ENCODE results near the gene ZNF385D.

Gene ZNF385D

DNA sequence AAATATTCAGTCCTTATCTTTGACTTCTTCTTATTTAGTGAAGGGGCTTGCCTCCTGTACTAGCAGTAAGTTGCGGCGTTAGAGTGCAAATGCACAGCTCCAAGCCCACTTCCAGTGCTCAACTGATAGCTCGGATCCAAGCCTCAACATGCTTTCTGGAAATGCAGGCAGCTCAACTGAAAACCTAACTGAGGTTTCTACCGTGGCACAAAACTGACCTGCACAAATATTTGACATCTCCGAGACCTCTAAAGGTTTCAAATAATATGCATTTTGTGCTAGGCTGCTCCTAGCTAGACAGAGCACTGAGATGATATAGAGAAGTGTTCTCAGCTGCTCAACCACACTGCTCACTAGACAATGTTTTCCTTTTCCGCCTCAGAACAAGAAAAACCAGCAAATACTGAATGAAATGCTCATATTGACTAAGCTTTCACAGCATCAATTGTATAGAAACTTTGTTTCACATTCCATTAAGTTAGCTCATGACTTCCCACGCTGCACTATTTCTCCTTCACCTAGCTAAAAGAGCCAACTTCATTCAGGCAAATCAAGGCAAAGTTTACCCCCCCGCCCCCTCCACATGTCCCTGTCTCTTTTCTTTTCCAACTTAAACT lies 822 bp downstream of the ZNF385D start:
- Histone ChIP-seq H3K9me3 (ENCODE audit: control insufficient read depth in 2 of 2, low read length in 2 of 2) (no peaks in the 10 kb centered on the region), H3K27me3 (ENCODE audit: control insufficient read depth in 1 of 2, insufficient read depth in 2 of 2, low read length in 2 of 2) (no peaks in the 10 kb centered on the region), H3K4me3 (ENCODE audit: low read length in 2 of 2) (peak overlapping the region; percentile 80 to 84), H3K9ac (ENCODE audit: low read length in 2 of 2) (peak overlapping the region; percentile 46 to 55), H3K27ac (ENCODE audit: low read length) (peak overlapping the region; percentile 13), H3K4me1 (ENCODE audit: control insufficient read depth, insufficient read depth, low read length) (no peaks in the 10 kb centered on the region), H3K36me3 (ENCODE audit: control insufficient read depth in 2 of 2, insufficient read depth in 2 of 2, low read length in 2 of 2) (no peaks in the 10 kb centered on the region)

DNA sequence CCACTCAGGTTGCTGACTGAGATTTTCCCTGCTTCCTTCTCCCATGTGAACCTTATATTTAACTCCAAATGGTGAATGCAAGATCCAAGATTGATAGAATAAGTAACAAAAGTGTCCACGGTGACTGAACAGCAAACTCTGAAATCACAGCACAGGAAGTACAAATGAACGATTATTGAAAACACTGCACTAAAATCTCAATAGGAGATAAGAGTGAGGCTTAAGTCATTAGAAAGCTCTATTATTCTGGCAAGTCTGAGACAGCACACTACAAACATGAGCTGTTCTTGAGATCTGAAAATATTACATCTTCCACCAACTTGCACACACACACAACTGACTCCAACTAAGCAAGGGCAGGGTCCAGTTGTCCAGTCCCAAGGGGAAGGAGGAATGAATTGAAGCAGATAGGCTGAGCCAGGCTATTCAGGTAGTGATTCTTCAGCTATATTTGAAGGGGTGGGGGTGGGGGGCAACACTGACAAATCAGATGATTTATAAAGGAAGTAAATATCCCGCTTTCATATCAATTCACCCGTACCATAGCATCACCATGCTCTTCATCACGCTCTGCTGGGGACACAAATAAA lies 2.9 kb downstream of the ZNF385D start:
- Histone ChIP-seq H3K4me1 (ENCODE audit: control insufficient read depth, insufficient read depth, low read length) (no peaks in the 10 kb centered on the region), H3K4me3 (ENCODE audit: low read length in 2 of 2) (peak overlapping the region; percentile 18 to 36), H3K9me3 (ENCODE audit: control insufficient read depth in 2 of 2, low read length in 2 of 2) (no peaks in the 10 kb centered on the region), H3K27ac (ENCODE audit: low read length) (no peak overlapping the region), H3K27me3 (ENCODE audit: control insufficient read depth in 1 of 2, insufficient read depth in 2 of 2, low read length in 2 of 2) (no peaks in the 10 kb centered on the region), H3K9ac (ENCODE audit: low read length in 2 of 2) (no peak overlapping the region), H3K36me3 (ENCODE audit: control insufficient read depth in 2 of 2, insufficient read depth in 2 of 2, low read length in 2 of 2) (no peaks in the 10 kb centered on the region)

DNA sequence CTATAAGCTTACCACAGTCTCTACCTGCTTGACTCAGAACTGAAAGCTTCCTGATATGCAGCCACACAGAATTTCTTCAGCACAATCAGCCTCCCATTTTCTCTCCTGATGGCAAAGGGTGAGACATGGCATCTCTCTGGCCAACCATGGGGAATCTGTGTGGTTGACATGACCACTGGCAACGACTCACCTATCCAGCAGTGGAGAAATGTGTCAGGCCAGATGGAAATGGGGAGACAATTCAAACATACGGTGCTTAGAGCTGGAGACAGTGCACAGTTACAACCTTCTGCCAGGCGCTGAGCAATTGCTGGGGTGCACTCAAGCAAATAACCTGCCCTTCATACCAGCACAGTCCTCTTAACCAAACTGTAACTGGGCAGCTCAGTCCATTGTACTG lies 3.6 kb downstream of the ZNF385D start:
- no peaks in the 10 kb centered on the region for H3K4me1 ChIP-seq (ENCODE audit: control insufficient read depth, insufficient read depth, low read length)
- no peaks in the 10 kb centered on the region for H3K36me3 ChIP-seq (ENCODE audit: control insufficient read depth in 2 of 2, insufficient read depth in 2 of 2, low read length in 2 of 2)
- H3K4me3 ChIP-seq (ENCODE audit: low read length in 2 of 2), result peak overlapping the region in 1 of 2 donors; percentile 44
- no peaks in the 10 kb centered on the region for H3K9me3 ChIP-seq (ENCODE audit: control insufficient read depth in 2 of 2, low read length in 2 of 2)
- no peak overlapping the region for H3K9ac ChIP-seq (ENCODE audit: low read length in 2 of 2)
- H3K27me3 ChIP-seq (ENCODE audit: control insufficient read depth in 1 of 2, insufficient read depth in 2 of 2, low read length in 2 of 2), result no peaks in the 10 kb centered on the region
- no peak overlapping the region for H3K27ac ChIP-seq (ENCODE audit: low read length)

GRCh38 chr3:21745966-21746365 lies 5.0 kb downstream of the ZNF385D start:
- Histone ChIP-seq H3K4me1 (ENCODE audit: control insufficient read depth, insufficient read depth, low read length) (no peaks in the 10 kb centered on the region), H3K9me3 (ENCODE audit: control insufficient read depth in 2 of 2, low read length in 2 of 2) (no peaks in the 10 kb centered on the region), H3K36me3 (ENCODE audit: control insufficient read depth in 2 of 2, insufficient read depth in 2 of 2, low read length in 2 of 2) (no peaks in the 10 kb centered on the region), H3K27me3 (ENCODE audit: control insufficient read depth in 1 of 2, insufficient read depth in 2 of 2, low read length in 2 of 2) (no peaks in the 10 kb centered on the region), H3K27ac (ENCODE audit: low read length) (no peak overlapping the region), H3K4me3 (ENCODE audit: low read length in 2 of 2) (no peak overlapping the region), H3K9ac (ENCODE audit: low read length in 2 of 2) (no peak overlapping the region)

GRCh38 chr3:21744793-21745192 lies 6.2 kb downstream of the ZNF385D start:
- Histone ChIP-seq H3K9me3 (ENCODE audit: control insufficient read depth in 2 of 2, low read length in 2 of 2) (no peaks in the 10 kb centered on the region), H3K27ac (ENCODE audit: low read length) (no peak overlapping the region), H3K9ac (ENCODE audit: low read length in 2 of 2) (no peak overlapping the region), H3K4me3 (ENCODE audit: low read length in 2 of 2) (no peak overlapping the region), H3K36me3 (ENCODE audit: control insufficient read depth in 2 of 2, insufficient read depth in 2 of 2, low read length in 2 of 2) (no peaks in the 10 kb centered on the region), H3K27me3 (ENCODE audit: control insufficient read depth in 1 of 2, insufficient read depth in 2 of 2, low read length in 2 of 2) (no peaks in the 10 kb centered on the region), H3K4me1 (ENCODE audit: control insufficient read depth, insufficient read depth, low read length) (no peaks in the 10 kb centered on the region)

- Histone ChIP-seq H3K4me3 (ENCODE audit: low read length in 2 of 2) (no peak overlapping the region), H3K27me3 (ENCODE audit: control insufficient read depth in 1 of 2, insufficient read depth in 2 of 2, low read length in 2 of 2) (no peaks in the 10 kb centered on the region), H3K9ac (ENCODE audit: low read length in 2 of 2) (no peak overlapping the region), H3K4me1 (ENCODE audit: control insufficient read depth, insufficient read depth, low read length) (no peaks in the 10 kb centered on the region), H3K9me3 (ENCODE audit: control insufficient read depth in 2 of 2, low read length in 2 of 2) (no peaks in the 10 kb centered on the region), H3K36me3 (ENCODE audit: control insufficient read depth in 2 of 2, insufficient read depth in 2 of 2, low read length in 2 of 2) (no peaks in the 10 kb centered on the region), H3K27ac (ENCODE audit: low read length) (no peak overlapping the region)
These were observed 11.9 kb downstream of the ZNF385D start for GRCh38 chr3:21738935-21739702.

GRCh38 chr3:21738283-21738682 lies 12.7 kb downstream of the ZNF385D start:
- H3K9me3 ChIP-seq (ENCODE audit: control insufficient read depth in 2 of 2, low read length in 2 of 2), result no peaks in the 10 kb centered on the region
- H3K4me3 ChIP-seq (ENCODE audit: low read length in 2 of 2), result no peak overlapping the region
- no peak overlapping the region for H3K27ac ChIP-seq (ENCODE audit: low read length)
- no peaks in the 10 kb centered on the region for H3K4me1 ChIP-seq (ENCODE audit: control insufficient read depth, insufficient read depth, low read length)
- no peaks in the 10 kb centered on the region for H3K36me3 ChIP-seq (ENCODE audit: control insufficient read depth in 2 of 2, insufficient read depth in 2 of 2, low read length in 2 of 2)
- H3K9ac ChIP-seq (ENCODE audit: low read length in 2 of 2), result no peak overlapping the region
- no peaks in the 10 kb centered on the region for H3K27me3 ChIP-seq (ENCODE audit: control insufficient read depth in 1 of 2, insufficient read depth in 2 of 2, low read length in 2 of 2)

DNA sequence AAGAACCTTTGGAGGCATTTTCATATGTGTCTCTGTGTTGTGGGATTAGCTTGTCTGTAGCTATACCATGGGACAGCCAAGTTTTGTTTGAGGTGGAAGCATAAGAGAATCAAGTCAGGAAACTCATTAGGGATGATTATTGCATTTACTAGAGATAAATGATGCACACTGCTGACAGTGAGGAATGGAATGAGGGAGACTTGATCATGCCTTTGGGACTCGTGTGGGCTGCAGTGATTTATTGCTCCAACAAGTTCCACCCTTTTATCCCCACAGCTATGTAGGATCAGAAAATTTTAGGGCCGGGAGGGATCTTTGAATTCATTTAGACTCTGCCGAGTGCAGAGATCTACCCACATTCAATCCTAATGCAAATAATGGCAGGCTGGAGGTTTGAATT lies 16.3 kb downstream of the ZNF385D start:
- Histone ChIP-seq H3K27me3 (ENCODE audit: control insufficient read depth in 1 of 2, insufficient read depth in 2 of 2, low read length in 2 of 2) (no peaks in the 10 kb centered on the region), H3K9ac (ENCODE audit: low read length in 2 of 2) (no peak overlapping the region), H3K27ac (ENCODE audit: low read length) (no peak overlapping the region), H3K4me1 (ENCODE audit: control insufficient read depth, insufficient read depth, low read length) (no peaks in the 10 kb centered on the region), H3K4me3 (ENCODE audit: low read length in 2 of 2) (no peak overlapping the region), H3K9me3 (ENCODE audit: control insufficient read depth in 2 of 2, low read length in 2 of 2) (no peaks in the 10 kb centered on the region), H3K36me3 (ENCODE audit: control insufficient read depth in 2 of 2, insufficient read depth in 2 of 2, low read length in 2 of 2) (no peaks in the 10 kb centered on the region)

GRCh38 chr3:21729888-21730459 lies 21.0 kb downstream of the ZNF385D start:
- no peak overlapping the region for H3K4me3 ChIP-seq (ENCODE audit: low read length in 2 of 2)
- no peak overlapping the region for H3K27ac ChIP-seq (ENCODE audit: low read length)
- no peaks in the 10 kb centered on the region for H3K4me1 ChIP-seq (ENCODE audit: control insufficient read depth, insufficient read depth, low read length)

GRCh38 chr3:21729331-21729730 lies 21.7 kb downstream of the ZNF385D start:
- Histone ChIP-seq H3K27me3 (ENCODE audit: control insufficient read depth in 1 of 2, insufficient read depth in 2 of 2, low read length in 2 of 2) (no peaks in the 10 kb centered on the region), H3K9me3 (ENCODE audit: control insufficient read depth in 2 of 2, low read length in 2 of 2) (no peaks in the 10 kb centered on the region), H3K4me1 (ENCODE audit: control insufficient read depth, insufficient read depth, low read length) (no peaks in the 10 kb centered on the region), H3K9ac (ENCODE audit: low read length in 2 of 2) (no peak overlapping the region), H3K36me3 (ENCODE audit: control insufficient read depth in 2 of 2, insufficient read depth in 2 of 2, low read length in 2 of 2) (no peaks in the 10 kb centered on the region), H3K4me3 (ENCODE audit: low read length in 2 of 2) (no peak overlapping the region), H3K27ac (ENCODE audit: low read length) (no peak overlapping the region)

More at GRCh38 chr3:21729888-21730459, 21.0 kb downstream of the ZNF385D start:
- Histone ChIP-seq H3K36me3 (ENCODE audit: control insufficient read depth in 2 of 2, insufficient read depth in 2 of 2, low read length in 2 of 2) (no peaks in the 10 kb centered on the region), H3K9ac (ENCODE audit: low read length in 2 of 2) (no peak overlapping the region), H3K9me3 (ENCODE audit: control insufficient read depth in 2 of 2, low read length in 2 of 2) (no peaks in the 10 kb centered on the region), H3K27me3 (ENCODE audit: control insufficient read depth in 1 of 2, insufficient read depth in 2 of 2, low read length in 2 of 2) (no peaks in the 10 kb centered on the region)

All from stomach smooth muscle (tissue), 2 donors.